Activated T-helper 1 cell treated with anti-CD3 and anti-CD28 coated beads, Interleukin-2, amount 50 U/mL, for 16 hours (primary cell): ENCODE results near the gene PAX7.
"Not testable (repeated sequence)": the region's sequence is repeated elsewhere in the genome, so short reads cannot be mapped to it uniquely, and the experiment has no call there.

Source experiments
- DNase-seq, 2 donors: peaks; one replicate each; pipeline ENCODE4 v3.0.0-alpha.2; 2020; ENCODE audit warnings: low read depth in 1 of 2, low spot score in 1 of 2

PAX7 gene

GRCh38 chr1:18726368-18726767 is 95.7 kb downstream of the PAX7 start:
- DNase-seq, result no peak

- DNase-seq, result no peak
Measured at GRCh38 chr1:18727956-18728355, 97.3 kb downstream of the PAX7 start.

GRCh38 chr1:18730321-18730720 is 99.7 kb downstream of the PAX7 start:
- DNase-seq, result no peak

GRCh38 chr1:18731148-18731547 is 100.5 kb downstream of the PAX7 start:
- DNase-seq, result no peak

- DNase-seq, result no peak
Measured at GRCh38 chr1:18731591-18732235, 101.1 kb downstream of the PAX7 start.

- no peak for DNase-seq
Measured at GRCh38 chr1:18732686-18733085, 102.0 kb downstream of the PAX7 start.

- DNase-seq, result no peak
Measured at GRCh38 chr1:18734001-18734400, 103.4 kb downstream of the PAX7 start.

GRCh38 chr1:18734461-18735223 is 104.0 kb downstream of the PAX7 start:
- no peak for DNase-seq

- no peak for DNase-seq
Measured at GRCh38 chr1:18735224-18735997, 104.8 kb downstream of the PAX7 start.

GRCh38 chr1:18736958-18737357 is 106.3 kb downstream of the PAX7 start:
- no peak for DNase-seq

GRCh38 chr1:18738126-18738525 is 107.5 kb downstream of the PAX7 start:
- no peak for DNase-seq

GRCh38 chr1:18738617-18739016 is 108.0 kb downstream of the PAX7 start:
- no peak for DNase-seq

GRCh38 chr1:18739408-18739807 is 108.8 kb downstream of the PAX7 start:
- DNase-seq, result no peak

- DNase-seq, result no peak
Measured at GRCh38 chr1:18739897-18740296, 109.3 kb downstream of the PAX7 start.

- no peak for DNase-seq
Measured at GRCh38 chr1:18740617-18741016, 110.0 kb downstream of the PAX7 start.

GRCh38 chr1:18743233-18743632 is 112.6 kb downstream of the PAX7 start:
- DNase-seq, result no peak

- not testable (repeated sequence) for DNase-seq
Measured at GRCh38 chr1:18744381-18744780, 113.7 kb downstream of the PAX7 start.

- no peak for DNase-seq
Measured at GRCh38 chr1:18746981-18747380, 116.3 kb downstream of the PAX7 start.

- DNase-seq, result no peak
Measured at GRCh38 chr1:18747671-18748070, 117.0 kb downstream of the PAX7 start.

- DNase-seq, result no peak
Measured at GRCh38 chr1:18748435-18748834, 117.8 kb downstream of the PAX7 start.

- DNase-seq, result no peak
Measured at GRCh38 chr1:18749569-18749968, 118.9 kb downstream of the PAX7 start.

GRCh38 chr1:18750600-18750999 is 120.0 kb downstream of the PAX7 start:
- no peak for DNase-seq
